IMR-90 (cell line): ENCODE results near the gene SERPINB4.

Source experiments
- CTCF ChIP-seq: conservative IDR thresholded peaks from 2 replicates; pipeline ENCODE4 v1.5.1; 2012; ENCODE audit warnings: mild to moderate bottlenecking, low read depth, low read length, improper control_type of control experiment
- MAZ ChIP-seq: IDR thresholded peaks from 2 replicates; pipeline ENCODE4 v1.6.1; 2012; ENCODE audit warnings: low read depth, mild to moderate bottlenecking, low read length, improper control_type of control experiment, moderate library complexity, borderline replicate concordance

GRCh38 chr18:63603355-63603754, 40.7 kb downstream of the SERPINB4 start:
- TF ChIP-seq CTCF: no peak
- no peak for TF ChIP-seq MAZ
